NCI-H748 (cell line): Measurements from ENCODE around the gene PARD6B.
"Not testable (repeated sequence)": the region's sequence is repeated elsewhere in the genome, so short reads cannot be mapped to it uniquely, and the experiment has no call there.

Experiments used
- DNase-seq: peaks from one replicate; lab custom pipeline; 2025; ENCODE audit not compliant: unreplicated experiment; lab: John Stamatoyannopoulos, UW

PARD6B gene

DNA sequence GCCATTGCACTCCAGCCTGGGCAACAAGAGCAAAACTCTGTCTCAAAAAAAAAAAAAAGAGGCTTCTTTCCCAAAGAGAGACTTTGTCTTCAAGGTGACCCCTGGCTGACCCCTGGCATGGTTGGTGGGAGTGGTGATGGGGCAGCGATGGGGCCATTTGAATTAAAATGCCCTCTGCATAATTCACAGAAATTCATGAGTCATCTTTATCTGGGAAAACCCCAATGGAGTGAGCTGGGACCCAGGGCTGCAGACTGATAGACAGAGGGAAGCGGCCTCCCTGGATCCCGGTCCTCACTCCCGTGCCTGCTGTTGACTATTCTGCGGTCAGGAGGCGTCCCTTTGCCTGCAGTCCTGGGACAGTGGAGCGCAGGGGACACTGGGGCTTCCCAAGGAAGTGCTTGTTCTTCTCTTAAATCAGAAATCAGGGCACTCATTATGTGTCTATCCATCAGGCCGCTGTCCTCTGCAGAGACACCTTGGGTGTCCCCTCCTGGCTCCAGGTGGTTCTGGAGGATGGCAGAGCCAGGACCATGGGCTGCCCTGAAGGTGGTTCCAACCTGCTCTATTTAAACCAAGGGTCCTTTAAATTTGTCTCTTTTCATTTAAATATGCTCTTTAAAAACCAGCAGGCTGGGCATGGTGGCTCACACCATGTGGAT is 40.2 kb downstream of the PARD6B start:
- DNase-seq, result not testable (repeated sequence)

DNA sequence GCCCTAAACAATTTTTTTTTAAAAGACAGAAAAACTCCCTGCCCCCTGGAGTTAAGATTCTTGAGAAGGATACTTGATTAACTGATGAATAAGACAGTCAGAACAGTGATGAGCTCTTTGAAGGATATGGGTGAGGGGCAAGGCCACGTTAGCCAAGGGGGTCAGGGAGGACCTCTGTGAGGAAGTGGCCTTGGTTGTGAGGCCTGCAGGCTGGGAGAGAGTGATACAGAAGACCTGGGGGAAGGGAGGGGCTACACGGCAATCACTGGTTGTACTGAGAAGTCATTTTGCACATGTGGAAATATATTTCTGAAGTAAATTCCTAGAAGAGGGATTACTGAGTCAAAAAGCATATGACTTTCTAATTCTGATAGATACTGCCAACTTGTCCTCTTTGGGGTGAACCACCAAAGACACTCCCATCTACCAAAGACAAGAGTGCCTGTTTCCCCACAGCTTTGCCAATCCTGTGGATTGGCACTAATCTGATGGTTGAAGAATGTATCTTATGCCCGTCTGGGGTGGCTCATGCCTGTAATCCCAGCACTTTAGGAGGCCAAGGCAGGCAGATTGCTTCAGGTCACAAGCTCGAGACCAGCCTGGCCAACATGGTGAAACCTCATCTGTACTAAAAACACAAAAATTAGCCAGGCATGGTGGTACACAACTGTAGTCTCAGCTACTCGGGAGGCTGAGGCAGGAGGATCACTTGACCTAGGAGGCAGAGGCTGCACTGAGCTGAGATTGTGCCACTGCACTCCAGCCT is 41.2 kb downstream of the PARD6B start:
- no peak for DNase-seq

DNA sequence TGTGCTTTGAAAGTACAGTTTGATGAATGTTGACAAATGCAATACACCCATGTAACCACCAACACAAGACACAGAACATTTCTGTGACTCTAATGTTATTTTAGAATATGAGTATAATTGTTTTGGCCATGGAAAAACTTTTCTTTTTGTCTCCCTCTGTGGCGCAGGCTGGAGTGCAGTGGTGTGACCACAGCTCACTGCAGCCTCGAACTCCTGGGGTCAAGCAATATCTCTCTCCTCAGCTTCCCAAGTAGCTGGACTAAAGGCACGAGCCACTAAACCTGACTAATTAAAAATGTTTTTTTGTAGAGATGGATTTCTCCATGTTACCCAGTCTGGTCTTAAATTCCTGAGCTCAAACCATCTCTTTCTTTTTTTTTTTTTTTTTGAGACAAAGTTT is 43.1 kb downstream of the PARD6B start:
- no peak for DNase-seq

DNA sequence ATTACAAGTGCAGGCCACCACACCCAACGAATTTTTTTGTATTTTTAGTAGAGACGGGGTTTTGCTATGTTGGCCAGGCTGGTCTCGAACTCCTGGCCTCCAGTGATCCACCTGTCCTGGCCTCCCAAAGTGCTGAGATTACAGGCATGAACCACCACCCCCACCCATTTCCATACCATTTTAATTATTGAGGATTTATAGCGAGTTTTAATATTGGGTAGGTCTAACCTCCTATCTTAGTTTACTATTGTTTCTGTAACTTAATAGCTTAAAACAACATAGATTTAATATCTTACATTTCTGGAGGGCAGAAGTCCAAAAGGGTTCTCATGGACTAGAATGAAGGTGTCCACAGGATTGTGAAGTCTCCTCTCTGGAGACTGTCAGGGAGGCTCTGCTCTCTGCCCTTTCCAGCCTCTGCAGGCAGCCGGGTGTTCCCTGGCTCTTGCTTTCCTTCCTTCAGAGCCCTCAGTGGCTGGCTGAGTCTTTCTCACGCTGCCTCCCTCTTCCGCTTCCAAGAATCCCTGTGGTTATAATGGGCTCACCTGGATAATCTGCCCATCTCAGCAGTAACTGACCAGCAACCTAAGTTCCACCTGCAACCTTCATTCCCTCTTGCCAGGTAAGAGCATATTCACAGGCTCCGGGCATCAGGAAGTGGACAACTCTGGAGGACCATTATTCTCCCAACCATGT is 44.9 kb downstream of the PARD6B start:
- peak; percentile 15 for DNase-seq

DNA sequence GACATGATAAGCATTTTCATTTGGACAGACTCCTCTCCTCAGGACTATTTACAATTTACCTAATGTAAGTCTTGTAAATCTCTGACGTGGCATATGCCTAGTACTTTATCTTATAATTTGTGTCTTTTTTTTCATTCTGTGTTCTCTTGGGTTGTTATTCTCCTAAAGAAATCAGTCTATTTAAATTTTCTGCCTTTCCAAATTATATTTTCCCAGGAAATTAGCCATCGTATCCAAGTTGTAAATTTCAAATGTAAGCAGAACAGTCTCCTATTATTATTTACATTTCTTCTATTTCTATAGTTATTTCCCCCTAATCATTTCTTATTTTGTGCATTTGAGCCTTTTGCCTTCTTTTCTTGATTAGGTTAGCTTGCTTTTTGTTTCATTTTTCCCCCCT is 46.0 kb downstream of the PARD6B start:
- DNase-seq, result no peak

DNA sequence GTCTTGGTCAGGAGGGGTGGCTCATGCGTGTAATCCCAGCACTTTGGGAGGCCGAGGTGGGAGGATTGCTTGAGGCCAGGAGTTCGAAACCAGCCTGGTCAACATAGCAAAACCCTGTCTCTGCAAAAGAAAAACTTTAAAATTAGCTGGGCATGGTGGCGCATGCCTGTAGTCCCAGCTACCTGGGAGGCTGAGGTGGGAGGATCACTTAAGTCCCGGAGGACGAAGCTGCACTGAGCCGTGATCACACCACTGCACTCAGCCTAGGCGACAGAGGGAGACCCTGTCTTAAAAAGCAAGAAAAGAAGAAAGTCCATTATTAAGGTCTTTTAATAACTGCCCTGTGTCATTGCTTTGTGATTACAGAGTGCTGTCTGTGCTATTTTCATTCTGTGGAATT is 47.6 kb downstream of the PARD6B start:
- not testable (repeated sequence) for DNase-seq

DNA sequence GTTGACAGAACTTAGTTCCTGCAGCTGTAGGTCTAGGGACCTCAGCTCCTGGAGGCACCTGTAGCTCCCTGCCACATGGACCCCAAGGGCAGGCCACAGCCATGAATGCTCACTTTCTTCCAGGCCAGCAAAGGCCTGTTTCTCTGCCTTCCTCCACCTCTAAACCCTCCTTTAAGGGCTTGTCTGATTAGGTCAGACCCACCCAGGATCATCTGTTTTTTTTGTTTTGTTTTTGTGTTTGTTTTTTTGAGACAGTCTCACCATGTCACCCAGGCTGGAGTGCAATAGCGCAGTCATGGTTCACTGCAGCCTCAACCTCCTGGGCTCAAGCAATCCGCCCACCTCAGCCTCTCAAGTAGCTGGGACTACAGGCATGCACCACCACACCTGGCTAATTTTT is 52.0 kb downstream of the PARD6B start:
- DNase-seq, result no peak

DNA sequence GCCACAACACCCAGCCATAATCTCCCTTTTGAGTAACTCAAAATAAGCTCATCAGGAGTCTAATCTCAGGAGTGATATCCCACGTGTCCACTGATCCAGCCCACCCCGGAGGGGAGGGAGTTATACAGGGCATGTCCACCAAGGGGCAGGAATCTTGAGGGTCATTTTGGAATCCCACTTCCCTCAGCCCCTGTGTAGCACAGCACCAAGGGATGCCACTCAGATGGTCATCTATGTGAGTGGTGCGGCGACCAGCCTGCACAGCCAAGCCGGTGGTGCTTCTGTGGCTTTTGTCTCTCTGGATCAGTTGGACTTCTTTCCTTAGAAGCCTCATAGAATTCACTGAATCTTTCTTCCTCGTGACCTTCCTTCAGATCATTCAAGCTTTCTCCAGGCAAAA is 52.5 kb downstream of the PARD6B start:
- no peak for DNase-seq

DNA sequence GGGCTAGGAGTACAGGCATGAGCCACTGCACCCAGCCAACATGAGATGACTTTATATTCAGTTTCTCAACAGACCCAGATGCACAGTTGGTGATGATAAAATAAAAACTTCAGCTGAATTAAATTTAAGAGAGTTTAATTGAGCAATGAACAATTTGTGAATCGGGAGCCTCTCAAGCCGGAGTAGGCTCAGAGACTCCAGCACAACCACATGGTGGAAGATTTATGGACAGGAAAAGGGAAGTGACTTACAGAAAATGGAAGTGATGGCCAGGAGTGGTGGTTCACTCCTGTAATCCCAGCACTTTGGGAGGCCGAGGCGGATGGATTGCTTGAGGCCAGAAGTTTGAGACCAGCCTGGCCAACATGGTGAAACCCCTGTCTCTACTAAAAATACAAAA is 53.1 kb downstream of the PARD6B start:
- no peak for DNase-seq

DNA sequence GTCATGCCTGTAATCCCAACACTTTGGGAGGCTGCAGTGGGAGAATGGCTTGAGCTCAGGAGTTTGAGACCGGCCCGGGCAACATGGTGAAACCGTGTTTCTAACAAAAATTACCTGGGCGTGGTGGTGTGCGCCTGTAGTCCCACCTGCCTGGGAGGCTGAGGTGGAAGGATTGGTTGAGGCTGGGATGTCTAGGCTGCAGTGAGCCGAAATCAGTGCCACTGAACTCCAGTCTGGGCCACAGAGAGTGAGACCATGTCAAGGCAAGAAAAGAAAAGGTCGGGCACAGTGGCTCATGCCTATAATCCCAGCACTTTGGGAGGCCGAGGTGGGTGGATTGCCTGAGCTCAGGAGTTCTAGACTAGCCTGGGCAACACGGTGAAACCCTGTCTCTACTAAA is 55.3 kb downstream of the PARD6B start:
- no peak for DNase-seq

DNA sequence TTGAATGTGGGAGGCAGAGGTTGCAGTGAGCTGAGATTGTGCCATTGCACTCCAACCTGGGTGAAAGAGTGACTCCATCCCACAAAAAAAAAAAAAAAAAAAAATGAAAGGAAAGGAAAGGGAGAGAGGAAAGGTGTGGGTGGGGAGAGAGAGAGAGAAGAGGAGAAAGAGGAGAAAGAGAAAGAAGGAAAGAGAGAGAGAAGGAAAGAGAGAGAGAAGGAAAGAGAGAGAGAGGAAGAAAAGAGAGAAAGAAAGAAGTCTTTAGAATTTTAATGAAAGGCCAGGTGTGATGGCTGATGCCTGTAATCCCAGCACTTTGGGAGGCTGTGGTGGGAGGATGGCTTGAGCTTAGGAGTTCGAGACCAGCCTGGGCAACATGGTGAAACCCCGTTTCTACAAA is 55.8 kb downstream of the PARD6B start:
- DNase-seq, result no peak

DNA sequence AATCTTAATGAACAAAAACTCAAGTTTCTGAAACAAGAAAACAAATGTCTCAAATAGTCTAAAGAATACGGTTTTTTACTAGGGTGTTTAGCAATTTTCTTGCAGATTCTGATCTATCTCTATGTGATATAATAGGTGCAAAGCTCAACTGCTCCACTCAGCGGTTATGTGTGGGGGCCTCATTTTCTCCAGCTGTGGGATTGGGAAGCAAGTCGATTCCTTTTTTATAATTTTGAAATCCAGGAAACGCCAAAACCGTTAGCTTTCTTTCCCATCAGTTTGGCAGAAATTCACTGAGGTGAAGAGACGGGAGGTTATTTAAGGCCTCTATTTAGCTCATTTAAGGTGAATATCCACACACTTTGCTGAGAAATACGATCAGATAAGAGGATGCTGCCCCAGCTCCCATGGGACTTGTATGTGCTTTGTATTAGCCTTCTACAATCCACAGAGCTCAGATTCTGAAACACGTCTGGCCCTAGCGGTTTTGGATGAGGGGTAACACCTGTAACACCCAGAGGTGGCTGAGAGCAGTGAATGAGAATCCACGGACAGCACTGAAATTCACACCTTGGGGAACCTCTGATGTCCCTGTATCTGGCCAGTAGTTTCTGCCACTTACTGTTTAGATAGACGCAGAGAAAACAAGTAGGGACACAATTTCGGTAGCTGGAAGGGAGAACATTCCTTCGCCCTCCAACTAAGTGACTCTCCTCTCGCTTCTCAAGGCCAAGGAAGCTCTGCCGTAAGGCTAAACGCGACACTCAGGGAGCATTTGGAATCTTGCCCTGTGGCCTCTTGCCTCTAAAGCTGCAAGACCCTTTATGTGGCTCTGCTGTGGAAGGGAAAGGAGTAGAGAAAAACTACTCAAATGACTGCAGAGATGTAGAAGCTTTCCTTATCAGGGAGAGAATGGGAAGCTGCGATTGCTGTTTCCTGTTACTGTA is 56.9 kb downstream of the PARD6B start:
- no peak for DNase-seq

DNA sequence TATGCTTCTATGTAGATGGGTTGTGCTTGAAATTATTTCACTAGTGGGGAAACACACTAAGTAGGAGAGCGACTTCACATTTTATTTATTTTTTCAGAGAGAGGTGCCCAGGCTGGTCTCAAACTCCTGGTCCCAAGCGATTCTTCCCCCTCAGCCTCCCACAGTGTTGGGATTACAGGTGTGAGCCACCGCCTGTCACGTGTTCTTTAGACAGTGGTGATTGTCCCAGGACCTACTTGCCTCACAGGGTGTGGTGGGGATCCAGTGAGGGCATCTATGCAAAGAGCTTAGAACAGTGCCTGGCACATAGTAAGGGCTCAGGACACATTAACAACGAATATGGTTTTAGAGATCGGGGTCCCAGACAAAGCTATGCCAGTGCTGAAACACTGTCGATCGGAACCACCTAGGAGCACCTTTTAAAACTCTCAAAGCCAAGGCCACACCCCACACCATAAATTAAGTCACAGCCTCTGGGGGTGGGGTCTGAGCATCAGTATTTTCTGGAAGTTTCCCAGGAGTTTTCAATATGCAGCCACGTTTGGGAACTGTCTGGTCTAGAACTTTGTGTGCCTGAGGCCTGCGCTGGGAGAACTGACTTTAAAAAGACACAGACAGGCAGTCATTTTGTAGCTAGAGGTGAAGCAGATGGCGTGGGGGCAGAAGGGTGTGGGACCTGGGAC is 58.7 kb downstream of the PARD6B start:
- DNase-seq, result no peak

DNA sequence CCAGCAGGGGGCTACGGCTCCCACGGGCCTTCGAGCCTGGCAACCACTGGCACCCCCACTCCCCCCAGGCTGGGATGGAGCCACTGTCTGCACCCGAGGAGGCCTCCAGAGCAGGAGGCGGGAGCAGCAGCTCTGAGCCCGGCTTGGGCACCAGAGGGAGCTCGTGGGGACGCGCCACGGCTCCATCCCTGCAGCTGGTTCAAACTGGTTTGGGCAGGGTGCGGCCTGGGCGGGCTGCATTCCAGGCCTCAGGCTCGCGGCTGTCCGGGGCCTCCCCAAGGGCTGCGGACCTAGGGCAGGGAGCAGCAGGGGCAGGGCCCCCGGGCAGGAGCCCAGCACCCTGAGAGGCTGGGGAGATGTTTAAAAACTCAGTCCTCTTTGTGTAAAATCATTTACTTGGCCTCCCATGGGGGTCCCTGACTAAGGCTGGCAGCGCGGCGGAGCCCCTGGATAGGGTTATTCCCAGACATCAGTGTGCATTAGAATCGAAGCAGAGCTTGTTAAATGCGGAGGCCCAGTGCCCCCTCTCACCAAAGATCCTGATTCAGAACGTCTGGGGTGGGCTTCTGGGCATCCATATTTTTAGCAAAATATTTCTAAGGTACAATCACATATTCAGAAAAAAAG is 59.4 kb downstream of the PARD6B start:
- DNase-seq, result peak; percentile 84

DNA sequence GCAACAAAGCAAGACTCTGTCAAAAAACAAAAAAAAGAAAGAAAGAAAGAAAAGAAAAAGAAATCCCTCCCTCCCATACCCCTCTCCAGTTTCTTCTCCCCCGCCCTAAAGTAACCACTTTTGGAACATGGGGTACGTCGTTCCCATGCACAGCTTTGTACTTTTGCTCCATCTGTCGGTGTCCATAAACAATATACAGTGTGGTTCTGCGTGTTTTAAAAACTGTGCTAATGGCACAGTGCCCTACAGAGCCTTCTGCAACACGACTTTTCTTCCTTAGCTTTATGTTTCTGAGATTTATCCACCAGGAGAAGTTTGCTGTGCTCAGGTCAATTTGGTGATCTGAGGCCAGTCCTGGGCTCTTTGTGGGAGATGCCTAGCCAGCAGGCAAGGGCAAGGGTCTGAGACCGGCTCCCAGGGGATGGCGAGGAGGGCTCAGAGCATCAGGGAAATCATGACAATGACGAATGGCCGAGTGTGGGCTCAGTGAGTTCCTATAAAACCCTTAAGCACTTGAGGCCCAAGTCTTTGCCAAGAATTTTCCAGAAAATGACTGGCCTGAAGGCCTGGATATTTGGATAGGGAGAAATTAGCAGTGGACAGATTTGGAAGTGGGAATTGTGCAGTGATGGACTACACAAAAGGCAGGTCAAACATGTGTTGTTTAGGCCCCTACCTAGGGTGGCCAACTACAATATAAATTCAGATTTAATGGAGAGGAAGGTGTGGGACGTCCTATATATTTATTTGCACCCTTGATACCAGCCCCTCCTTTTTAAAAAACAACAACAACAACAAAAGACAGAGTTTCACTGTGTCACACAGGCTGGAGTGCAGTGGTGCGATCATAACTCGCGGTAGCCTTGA is 61.6 kb downstream of the PARD6B start:
- DNase-seq, result no peak

DNA sequence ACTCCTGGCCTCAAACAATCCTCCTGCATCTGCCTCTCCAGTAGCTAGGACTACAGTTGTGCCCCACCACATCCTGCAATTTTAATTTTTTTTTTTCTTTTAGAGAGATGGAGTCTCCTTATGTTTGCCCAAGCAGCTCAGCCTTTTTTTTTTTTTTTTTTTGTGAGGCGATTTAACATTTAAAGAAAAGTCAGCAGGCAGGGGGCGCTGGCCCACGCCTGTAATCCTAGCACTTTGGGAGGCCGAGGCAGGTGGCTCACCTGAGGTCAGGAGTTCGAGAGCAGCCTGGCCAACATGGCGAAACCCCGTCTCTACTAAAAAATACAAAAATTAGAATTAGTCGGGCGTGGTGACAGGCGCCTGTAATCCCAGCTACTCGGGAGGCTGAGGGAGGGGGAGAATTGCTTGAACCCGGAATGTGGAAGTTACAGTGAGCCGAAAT is 62.2 kb downstream of the PARD6B start:
- DNase-seq, result peak; percentile 10

DNA sequence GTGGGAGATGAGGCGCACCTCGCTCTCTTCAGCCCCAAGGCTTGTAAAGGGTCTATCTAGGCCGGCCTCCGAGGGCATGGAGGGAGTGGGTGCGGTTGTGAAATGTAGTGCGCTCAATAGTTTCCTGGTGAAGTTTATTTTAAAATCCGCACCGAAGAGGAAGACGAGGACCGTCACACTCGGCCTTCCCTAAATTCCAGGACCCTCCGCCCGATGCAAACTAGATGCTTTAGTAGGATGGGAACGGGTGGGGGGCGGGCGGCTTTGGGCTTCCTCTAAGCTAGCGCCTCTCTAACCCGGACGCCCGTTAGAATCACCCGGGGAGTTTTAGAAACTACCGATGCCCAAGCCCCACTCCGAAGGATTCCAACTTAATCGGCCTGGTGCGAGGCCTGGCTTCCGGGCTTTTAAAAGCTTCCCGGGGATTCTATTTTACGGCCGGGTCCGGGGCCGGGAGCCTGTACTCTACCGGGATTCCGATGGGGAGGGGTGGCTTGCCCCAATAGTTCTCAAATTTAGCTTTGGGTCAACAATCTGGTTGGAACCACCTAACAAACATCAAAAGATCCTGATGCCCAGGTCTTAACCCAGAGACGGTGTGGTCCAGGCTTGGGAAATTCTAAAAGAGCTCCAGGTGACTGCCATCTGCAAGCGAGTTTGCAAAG is 62.9 kb downstream of the PARD6B start:
- DNase-seq, result no peak

DNA sequence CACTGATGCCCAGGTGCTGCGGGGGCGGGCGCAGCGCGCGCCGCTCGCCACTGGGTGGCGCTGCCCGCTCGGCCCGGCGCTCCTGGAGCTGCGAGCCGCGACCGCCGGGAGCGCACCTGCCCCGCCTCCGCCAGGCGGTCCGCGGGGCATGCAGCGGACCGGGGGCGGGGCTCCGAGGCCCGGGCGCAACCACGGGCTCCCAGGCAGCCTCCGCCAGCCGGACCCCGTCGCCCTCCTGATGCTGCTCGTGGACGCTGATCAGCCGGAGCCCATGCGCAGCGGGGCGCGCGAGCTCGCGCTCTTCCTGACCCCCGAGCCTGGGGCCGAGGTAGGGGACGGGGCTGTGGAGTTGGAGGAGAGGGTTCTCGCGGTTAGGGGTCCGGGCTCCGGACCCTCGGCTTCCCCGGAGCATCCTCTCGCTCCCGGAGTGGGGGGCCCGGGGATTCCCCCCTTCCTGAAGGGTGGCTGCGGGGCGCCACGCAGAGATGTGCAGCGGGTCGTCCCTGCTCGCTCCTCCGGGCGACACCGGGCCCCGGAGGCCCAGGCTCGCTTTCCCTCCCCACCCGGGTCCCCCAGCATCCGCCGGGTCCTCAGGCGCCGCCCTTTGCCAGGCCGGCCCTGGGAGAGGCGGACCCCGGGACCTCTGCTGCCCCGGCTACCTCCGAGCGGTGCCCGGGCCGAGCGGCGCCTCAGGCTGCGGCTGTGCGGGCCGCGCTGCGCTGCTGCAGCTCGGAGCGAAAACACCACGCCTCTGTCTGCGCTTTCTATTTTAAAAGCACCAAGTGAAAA is 63.7 kb downstream of the PARD6B start, which contains the start of gene BCAS4:
Gene BCAS4 (plus strand): TSS at position 216 of the 789 bp plus-strand sequence. CDS start 23 bp downstream, at position 239.
- DNase-seq, result peak; percentile 79
